RPMI8226 (cell line): ENCODE results near the gene RHBDF2.
A peak's percentile ranks its signal among the peaks of the same experiment; 100 is the strongest.
"Not testable (repeated sequence)": the region's sequence is repeated elsewhere in the genome, so short reads cannot be mapped to it uniquely, and the experiment has no call there.

Source experiments
- DNase-seq: peaks from one replicate; pipeline ENCODE4 v3.0.0-alpha.2; 2015

The RHBDF2 gene

GRCh38 chr17:76537578-76538280, 36.5 kb upstream of the RHBDF2 start, which contains the start of gene CYGB:
Gene CYGB (minus strand): TSS chr17:76537709. CDS start chr17:76537542, 167 bp downstream.
- DNase-seq = no peak

- DNase-seq = no peak
These were observed 36.0 kb upstream of the RHBDF2 start for GRCh38 chr17:76537288-76537577.

GRCh38 chr17:76536511-76537287, 35.5 kb upstream of the RHBDF2 start:
- no peak for DNase-seq

GRCh38 chr17:76535788-76536510, 34.7 kb upstream of the RHBDF2 start:
- DNase-seq = no peak

- no peak for DNase-seq
These were observed 33.9 kb upstream of the RHBDF2 start for GRCh38 chr17:76534831-76535732.

GRCh38 chr17:76533640-76534359, 32.6 kb upstream of the RHBDF2 start:
- DNase-seq = not testable (repeated sequence)

GRCh38 chr17:76532072-76532651, 30.9 kb upstream of the RHBDF2 start:
- DNase-seq = no peak

- DNase-seq = no peak
These were observed 30.3 kb upstream of the RHBDF2 start for GRCh38 chr17:76531486-76532038.

- DNase-seq = no peak
These were observed 29.7 kb upstream of the RHBDF2 start for GRCh38 chr17:76530811-76531485.

- DNase-seq = no peak
These were observed 29.0 kb upstream of the RHBDF2 start for GRCh38 chr17:76530095-76530723.

- DNase-seq = peak; percentile 27
These were observed 28.2 kb upstream of the RHBDF2 start for GRCh38 chr17:76529224-76530094.

GRCh38 chr17:76528528-76529223, 27.5 kb upstream of the RHBDF2 start:
- no peak for DNase-seq

- DNase-seq = no peak
These were observed 26.9 kb upstream of the RHBDF2 start for GRCh38 chr17:76528156-76528527.

- peak; percentile 32 for DNase-seq
These were observed 26.3 kb upstream of the RHBDF2 start for GRCh38 chr17:76527430-76528111.

- not testable (repeated sequence) for DNase-seq
These were observed 25.8 kb upstream of the RHBDF2 start for GRCh38 chr17:76527016-76527415.

GRCh38 chr17:76525513-76525833, 24.2 kb upstream of the RHBDF2 start:
- DNase-seq = not testable (repeated sequence)

- peak; percentile 29 for DNase-seq
These were observed 23.6 kb upstream of the RHBDF2 start for GRCh38 chr17:76524598-76525512.
